Endothelial cell of coronary artery (primary cell): ENCODE data around the gene SLFN12. TPM values are rescaled to one million over a fixed set of nuclear protein-coding genes. Genes with fewer than 3 reads are reported as not detected.

Source experiments
- total RNA-seq: library from RNA; depleted of rRNA; stranded (reverse); fragments of >200 nt; gene quantifications from 2 replicates; pipeline ENCODE4 v1.2.3, GENCODE V29; 2014

SLFN12 gene
- 44.8 and 50.3 TPM in 2 replicates for total RNA-seq

DNA sequence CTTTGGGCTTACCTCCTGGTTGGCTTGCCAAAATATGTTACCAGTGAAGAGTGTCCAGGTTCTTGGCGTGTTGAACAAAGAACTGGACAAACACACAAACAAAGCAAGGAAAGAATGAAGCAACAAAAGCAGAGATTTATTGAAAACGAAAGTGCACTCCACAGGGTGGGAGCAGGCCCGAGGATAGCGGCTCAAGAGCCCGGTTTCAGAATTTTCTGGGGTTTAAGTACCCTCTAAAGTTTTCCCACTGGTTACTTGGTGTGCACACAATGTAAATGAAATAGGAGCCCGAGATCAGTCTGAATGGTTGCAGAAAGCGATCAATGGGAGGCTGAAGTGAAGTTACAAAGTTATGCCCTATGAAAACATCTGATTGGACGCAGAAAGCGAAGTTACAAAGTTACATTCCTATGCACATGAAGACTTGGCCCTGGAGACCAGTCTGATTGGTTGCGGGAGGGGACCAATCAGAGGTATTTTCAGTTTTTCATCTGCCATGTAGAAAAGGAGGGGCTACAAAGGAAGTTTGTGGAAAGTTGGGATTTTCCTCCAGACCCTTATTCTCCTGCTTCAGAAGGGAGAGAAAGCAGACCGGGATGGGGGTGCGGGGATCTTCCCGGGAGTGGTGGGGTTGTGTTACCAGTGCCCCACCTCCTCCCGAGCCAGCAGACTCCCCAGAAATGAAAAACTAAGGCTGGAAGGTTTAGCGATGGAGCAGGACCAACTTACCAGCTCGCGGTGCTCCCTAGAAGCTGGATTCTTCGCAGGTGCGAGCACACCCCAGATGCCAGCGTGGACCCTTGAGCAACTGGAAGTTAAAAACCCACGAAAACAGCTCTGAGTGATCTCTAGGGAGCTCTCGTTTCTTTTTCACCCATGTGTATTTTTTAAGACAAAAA lies at the start of gene SLFN12:
TSS of gene SLFN12 (minus strand) at position 325 of the 899 bp plus-strand sequence. CDS start 9,472 bp downstream, outside the sequence.

GRCh38 chr17:35448214-35448898 lies 16.1 kb upstream of the SLFN12 start, which contains the start of gene SLFN13:
Gene SLFN13 (minus strand): TSS chr17:35448766. CDS start chr17:35445680, 3,086 bp downstream.

GRCh38 chr17:35373534-35373983 lies 58.7 kb downstream of the SLFN12 start, which contains the start of gene SLFN11:
Gene SLFN11 (minus strand): TSS chr17:35373621. CDS start chr17:35363807, 9,814 bp downstream.

Other genes with a start within 250 kb of the SLFN12 start
- gene SLC35G3, start 238.1 kb downstream of the SLFN12 start, total RNA-seq, result not detected in 2 replicates
- gene SLFN5, start 189.4 kb downstream of the SLFN12 start, total RNA-seq, result 36.6 TPM in 2 replicates
- gene SLFN11, start 58.9 kb downstream of the SLFN12 start, total RNA-seq, result 70.8 and 79.1 TPM in 2 replicates
- 1.8 and 2.6 TPM in 2 replicates for gene SLFN13, start 16.3 kb upstream of the SLFN12 start, total RNA-seq
- 0.09 TPM in 1 of 2 replicates, not detected in the other for gene SLFN12L, start 105.2 kb upstream of the SLFN12 start, total RNA-seq
- gene SLFN14, start 128.3 kb upstream of the SLFN12 start, total RNA-seq, result not detected in 2 replicates
- gene PEX12, start 146.1 kb upstream of the SLFN12 start, total RNA-seq, result 2.2 and 3.3 TPM in 2 replicates
- 75.8 and 88.7 TPM in 2 replicates for gene AP2B1, start 154.8 kb upstream of the SLFN12 start, total RNA-seq